ENCODE data around the gene LMNTD1. TPM values are rescaled to one million over a fixed set of nuclear protein-coding genes. Genes with fewer than 3 reads are reported as not detected.

LMNTD1 gene
- total and polyA plus RNA-seq, 10 donors: 0.05 TPM; not detected in 9

- Histone ChIP-seq H3K27me3 (replicated peaks in 1 of 7) (no peaks in the 10 kb centered on the region), H3K27ac (no peak overlapping the region), H3K9me3 (peaks cover 0 to 4% (median 0%) of the 10 kb centered on the region in 8 donors), H3K36me3 (no peaks in the 10 kb centered on the region), H3K4me3 (no peak overlapping the region), H3K4me1 (no peaks in the 10 kb centered on the region)
- intact Hi-C loops (cut with DNase I; ENCODE audit: low total_unique reads): no loop called here
- TF ChIP-seq POLR2A (IDR thresholded peaks at IDR 0.05): no peak
- TF ChIP-seq CTCF (IDR thresholded peaks at IDR 0.05 in 8 of 11, conservative IDR thresholded peaks at IDR 0.05 in 3 of 11): no peak
- no peak for TF ChIP-seq POLR2AphosphoS5 (IDR thresholded peaks at IDR 0.05)
- 48 to 68% (median 64%) methylated on average over 2 of the region's 2 CpGs for WGBS, 5 donors
- DNase-seq: no peak
Observed at GRCh38 chr12:25469861-25470260, 83.2 kb downstream of the LMNTD1 start.

- no peaks in the 10 kb centered on the region for H3K27me3 ChIP-seq (replicated peaks in 1 of 7)
- 83 to 95% (median 93%) methylated on average over 6 of the region's 6 CpGs for WGBS, 5 donors
- no peaks in the 10 kb centered on the region for H3K36me3 ChIP-seq
- no peaks in the 10 kb centered on the region for H3K4me1 ChIP-seq
- no peak overlapping the region for H3K4me3 ChIP-seq
- intact Hi-C loops (cut with DNase I; ENCODE audit: low total_unique reads): no loop called here
- TF ChIP-seq CTCF (IDR thresholded peaks at IDR 0.05 in 8 of 11, conservative IDR thresholded peaks at IDR 0.05 in 3 of 11) (no peak), POLR2A (IDR thresholded peaks at IDR 0.05) (no peak), POLR2AphosphoS5 (IDR thresholded peaks at IDR 0.05) (no peak)
- H3K27ac ChIP-seq: no peak overlapping the region
- H3K9me3 ChIP-seq: peaks cover 0 to 4% (median 0%) of the 10 kb centered on the region in 8 donors
- no peak for DNase-seq
Observed at GRCh38 chr12:25469368-25469767, 83.7 kb downstream of the LMNTD1 start.

- TF ChIP-seq POLR2A (IDR thresholded peaks at IDR 0.05) (no peak), POLR2AphosphoS5 (IDR thresholded peaks at IDR 0.05) (no peak)
- H3K27me3 ChIP-seq (replicated peaks in 1 of 7): no peaks in the 10 kb centered on the region
Observed at GRCh38 chr12:25463521-25463920, 89.6 kb downstream of the LMNTD1 start.

GRCh38 chr12:25463005-25463404 is 90.1 kb downstream of the LMNTD1 start:
- H3K36me3 ChIP-seq: no peaks in the 10 kb centered on the region
- H3K27ac ChIP-seq: no peak overlapping the region
- no peaks in the 10 kb centered on the region for H3K27me3 ChIP-seq (replicated peaks in 1 of 7)
- H3K4me1 ChIP-seq: peaks cover 0 to 10% (median 0%) of the 10 kb centered on the region in 6 donors
- H3K9me3 ChIP-seq: peaks cover 0 to 4% (median 0%) of the 10 kb centered on the region in 8 donors
- intact Hi-C loops (cut with DNase I; ENCODE audit: low total_unique reads): no loop called here
- H3K4me3 ChIP-seq: no peak overlapping the region
- 86 to 96% (median 91%) methylated on average over 4 of the region's 4 CpGs for WGBS, 5 donors
- TF ChIP-seq CTCF (IDR thresholded peaks at IDR 0.05 in 8 of 11, conservative IDR thresholded peaks at IDR 0.05 in 3 of 11): no peak
- TF ChIP-seq POLR2A (IDR thresholded peaks at IDR 0.05): no peak
- no peak for TF ChIP-seq POLR2AphosphoS5 (IDR thresholded peaks at IDR 0.05)
- no peak for DNase-seq

More at GRCh38 chr12:25463521-25463920, 89.6 kb downstream of the LMNTD1 start:
- Histone ChIP-seq H3K36me3 (no peaks in the 10 kb centered on the region), H3K4me3 (no peak overlapping the region), H3K27ac (no peak overlapping the region), H3K4me1 (peaks cover 0 to 10% (median 0%) of the 10 kb centered on the region in 6 donors), H3K9me3 (peaks cover 0 to 4% (median 0%) of the 10 kb centered on the region in 8 donors)
- DNase-seq: no peak
- intact Hi-C loops (cut with DNase I; ENCODE audit: low total_unique reads): no loop called here
- 92 to 97% (median 94%) methylated on average over 8 of the region's 8 CpGs for whole genome bisulfite sequencing, 5 donors
